NCI-H1694 treated with DMSO at 0.1 percent for 48 hours (cell line): ENCODE data around the gene PLXNB3.
"Not testable (repeated sequence)": the region's sequence is repeated elsewhere in the genome, so short reads cannot be mapped to it uniquely, and the experiment has no call there.

ENCODE experiments used
- DNase-seq: peaks from one replicate; lab custom pipeline; 2025; lab: John Stamatoyannopoulos, UW

The PLXNB3 gene

GRCh38 chrX:153732401-153732800, 31.6 kb upstream of the PLXNB3 start:
- no peak for DNase-seq

GRCh38 chrX:153733651-153734240, 30.3 kb upstream of the PLXNB3 start:
- no peak for DNase-seq

- no peak for DNase-seq
These were observed 29.2 kb upstream of the PLXNB3 start for GRCh38 chrX:153734871-153735270.

- DNase-seq: no peak
These were observed 28.8 kb upstream of the PLXNB3 start for GRCh38 chrX:153735274-153735673.

- DNase-seq: no peak
These were observed 27.8 kb upstream of the PLXNB3 start for GRCh38 chrX:153736071-153736820.

- DNase-seq: no peak
These were observed 27.1 kb upstream of the PLXNB3 start for GRCh38 chrX:153736871-153737441.

- no peak for DNase-seq
These were observed 25.9 kb upstream of the PLXNB3 start for GRCh38 chrX:153738056-153738605.

GRCh38 chrX:153739754-153740486, 24.1 kb upstream of the PLXNB3 start:
- DNase-seq: no peak

GRCh38 chrX:153740631-153741222, 23.3 kb upstream of the PLXNB3 start:
- no peak for DNase-seq

GRCh38 chrX:153741446-153741845, 22.6 kb upstream of the PLXNB3 start:
- no peak for DNase-seq

GRCh38 chrX:153742111-153742510, 21.9 kb upstream of the PLXNB3 start:
- DNase-seq: not testable (repeated sequence)

GRCh38 chrX:153742796-153743467, 21.1 kb upstream of the PLXNB3 start:
- DNase-seq: not testable (repeated sequence)

- DNase-seq: not testable (repeated sequence)
These were observed 20.4 kb upstream of the PLXNB3 start for GRCh38 chrX:153743468-153744209.

GRCh38 chrX:153744210-153745066, 19.6 kb upstream of the PLXNB3 start:
- no peak for DNase-seq

- not testable (repeated sequence) for DNase-seq
These were observed 19.0 kb upstream of the PLXNB3 start for GRCh38 chrX:153745067-153745433.

- no peak for DNase-seq
These were observed 17.7 kb upstream of the PLXNB3 start for GRCh38 chrX:153746359-153746758.

GRCh38 chrX:153746991-153747390, 17.1 kb upstream of the PLXNB3 start:
- DNase-seq: not testable (repeated sequence)

GRCh38 chrX:153749017-153749416, 15.0 kb upstream of the PLXNB3 start:
- not testable (repeated sequence) for DNase-seq

- peak; percentile 79 for DNase-seq
These were observed 13.8 kb upstream of the PLXNB3 start for GRCh38 chrX:153750127-153750774.
